KMS-11 (cell line): ENCODE measurements around the gene STRA6.

ENCODE experiments used
- H2AFZ ChIP-seq: fragments of 200-600 bp; sonication (generic); 2 replicates; pipeline ENCODE4 v1.6.1; 2016; ENCODE audit warnings: antibody characterized with exemption, mixed run types, low read depth
- H3K27ac ChIP-seq: fragments of 200-600 bp; sonication (generic); 2 replicates; pipeline ENCODE4 v1.6.1; 2016; ENCODE audit warnings: mild to moderate bottlenecking, mixed run types
- H3K27me3 ChIP-seq: fragments of 200-600 bp; sonication (generic); 2 replicates; pipeline ENCODE4 v1.6.1; 2017; ENCODE audit warnings: mild to moderate bottlenecking, low read depth, mixed run types, moderate library complexity; ENCODE audit not compliant: insufficient read depth
- H3K36me3 ChIP-seq: fragments of 200-600 bp; sonication (generic); 2 replicates; pipeline ENCODE4 v1.6.1; 2017; ENCODE audit warnings: mild to moderate bottlenecking, mixed run types; ENCODE audit not compliant: insufficient read depth
- H3K4me1 ChIP-seq: fragments of 200-600 bp; sonication (generic); 2 replicates; pipeline ENCODE4 v1.6.1; 2016; ENCODE audit warnings: mild to moderate bottlenecking, low read depth, mixed run types; ENCODE audit not compliant: poor library complexity, severe bottlenecking
- H3K4me2 ChIP-seq: fragments of 200-600 bp; sonication (generic); 2 replicates; pipeline ENCODE4 v1.7.0; 2016; ENCODE audit warnings: mild to moderate bottlenecking, mixed run types
- H3K4me3 ChIP-seq: fragments of 200-600 bp; sonication (generic); IDR thresholded peaks from 2 replicates; pipeline ENCODE4 v1.6.1; 2017; ENCODE audit warnings: low read depth, low read length, mixed read lengths; ENCODE audit not compliant: insufficient read depth
- H3K79me2 ChIP-seq: fragments of 200-600 bp; sonication (generic); 2 replicates; pipeline ENCODE4 v1.6.1; 2016; ENCODE audit warnings: low read depth, mixed run types; ENCODE audit not compliant: insufficient read depth
- H3K9ac ChIP-seq: fragments of 200-600 bp; sonication (generic); 2 replicates; pipeline ENCODE4 v1.6.1; 2016; ENCODE audit warnings: mild to moderate bottlenecking, mixed run types
- H4K20me1 ChIP-seq: fragments of 200-600 bp; sonication (generic); 2 replicates; pipeline ENCODE4 v1.6.1; 2016; ENCODE audit warnings: mild to moderate bottlenecking, mixed run types; ENCODE audit not compliant: insufficient read depth
- TF ChIP-seq, protein P1 (sequence below): fragments of 200-600 bp; sonication (generic); conservative IDR thresholded peaks from 2 replicates; pipeline ENCODE4 v1.6.1; 2017; ENCODE audit warnings: low read depth, mild to moderate bottlenecking, antibody characterized with exemption, low read length, moderate library complexity, mixed read lengths

Gene STRA6

DNA sequence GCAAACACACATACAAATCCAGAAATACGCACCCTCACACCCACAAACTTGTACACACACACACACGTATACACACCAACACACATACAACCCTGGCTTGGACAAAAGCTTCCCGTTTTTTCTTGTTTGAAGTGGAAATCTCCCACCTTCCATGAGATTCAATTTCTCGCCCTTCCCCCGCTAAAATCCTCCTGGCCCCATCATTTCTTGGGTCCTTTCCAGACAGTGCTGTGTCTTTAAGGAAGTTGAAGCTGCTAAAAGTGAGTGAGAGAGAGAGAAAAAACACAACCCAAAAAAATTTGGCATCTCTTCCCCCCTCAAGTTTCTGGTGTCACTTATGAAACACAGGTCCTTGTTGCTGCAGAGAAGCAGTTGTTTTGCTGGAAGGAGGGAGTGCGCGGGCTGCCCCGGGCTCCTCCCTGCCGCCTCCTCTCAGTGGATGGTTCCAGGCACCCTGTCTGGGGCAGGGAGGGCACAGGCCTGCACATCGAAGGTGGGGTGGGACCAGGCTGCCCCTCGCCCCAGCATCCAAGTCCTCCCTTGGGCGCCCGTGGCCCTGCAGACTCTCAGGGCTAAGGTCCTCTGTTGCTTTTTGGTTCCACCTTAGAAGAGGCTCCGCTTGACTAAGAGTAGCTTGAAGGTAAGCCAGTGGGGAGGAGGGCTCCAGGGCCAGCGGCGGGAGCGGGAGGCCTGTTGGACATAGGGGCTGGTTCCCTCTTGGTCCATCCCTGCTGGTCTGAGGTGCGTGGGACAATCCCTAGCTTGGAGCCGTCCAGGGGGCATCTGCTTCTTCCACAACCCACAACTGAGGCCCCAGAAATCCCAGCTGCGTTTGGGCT is 29.0 kb downstream of the STRA6 start, which contains the start of gene ISLR:
ISLR (plus strand) TSS at position 331 of the 839 bp plus-strand sequence. CDS start 1,149 bp downstream, outside the sequence.
- H3K36me3 ChIP-seq, result no peaks in the 10 kb centered on the region
- no peak within 1 kb of the TSS for H3K4me3 ChIP-seq
- no peaks in the 10 kb centered on the region for H3K4me1 ChIP-seq
- no peak within 1 kb of the TSS for H2AFZ ChIP-seq
- H3K27me3 ChIP-seq, result peaks cover 37% of the 10 kb centered on the region
- TF ChIP-seq, protein P1, sequence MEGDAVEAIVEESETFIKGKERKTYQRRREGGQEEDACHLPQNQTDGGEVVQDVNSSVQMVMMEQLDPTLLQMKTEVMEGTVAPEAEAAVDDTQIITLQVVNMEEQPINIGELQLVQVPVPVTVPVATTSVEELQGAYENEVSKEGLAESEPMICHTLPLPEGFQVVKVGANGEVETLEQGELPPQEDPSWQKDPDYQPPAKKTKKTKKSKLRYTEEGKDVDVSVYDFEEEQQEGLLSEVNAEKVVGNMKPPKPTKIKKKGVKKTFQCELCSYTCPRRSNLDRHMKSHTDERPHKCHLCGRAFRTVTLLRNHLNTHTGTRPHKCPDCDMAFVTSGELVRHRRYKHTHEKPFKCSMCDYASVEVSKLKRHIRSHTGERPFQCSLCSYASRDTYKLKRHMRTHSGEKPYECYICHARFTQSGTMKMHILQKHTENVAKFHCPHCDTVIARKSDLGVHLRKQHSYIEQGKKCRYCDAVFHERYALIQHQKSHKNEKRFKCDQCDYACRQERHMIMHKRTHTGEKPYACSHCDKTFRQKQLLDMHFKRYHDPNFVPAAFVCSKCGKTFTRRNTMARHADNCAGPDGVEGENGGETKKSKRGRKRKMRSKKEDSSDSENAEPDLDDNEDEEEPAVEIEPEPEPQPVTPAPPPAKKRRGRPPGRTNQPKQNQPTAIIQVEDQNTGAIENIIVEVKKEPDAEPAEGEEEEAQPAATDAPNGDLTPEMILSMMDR, result no peak
- H3K9ac ChIP-seq, result no peak within 1 kb of the TSS
- no peaks in the 10 kb centered on the region for H3K79me2 ChIP-seq
- H3K27ac ChIP-seq, result no peak within 1 kb of the TSS
- H3K4me2 ChIP-seq, result no peak within 1 kb of the TSS
- no peaks in the 10 kb centered on the region for H4K20me1 ChIP-seq

DNA sequence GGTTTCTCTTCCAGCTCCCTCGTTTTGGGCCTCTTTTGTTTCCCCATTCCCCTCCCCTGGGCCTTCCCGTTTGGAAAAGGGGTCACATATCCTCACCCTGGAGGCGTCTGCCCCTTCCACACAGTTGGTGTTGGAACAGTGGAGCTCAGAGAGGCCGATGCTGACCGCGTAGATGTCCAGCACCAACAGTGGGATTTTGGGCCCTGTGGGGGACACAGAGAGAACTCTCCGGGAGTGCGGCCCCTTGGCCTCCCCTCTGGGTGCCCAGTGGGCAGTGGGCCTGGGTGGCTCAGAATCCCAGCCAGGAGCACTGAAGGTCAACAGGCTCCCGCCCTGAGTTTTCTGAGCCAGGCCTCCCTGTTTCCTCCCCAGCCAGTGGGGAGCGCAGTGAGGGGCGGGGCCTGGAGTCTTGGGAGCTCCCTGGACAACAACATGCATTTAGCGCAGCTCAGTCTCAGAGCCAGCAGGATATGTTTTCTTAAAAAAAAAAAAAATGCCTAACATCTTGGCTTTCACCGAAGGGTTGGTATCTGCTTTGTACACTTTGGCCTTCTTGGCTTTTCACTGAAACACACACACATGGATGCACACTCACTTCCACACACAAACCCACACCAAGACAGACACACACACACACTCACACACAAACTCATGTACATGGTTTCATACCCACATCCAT is 29.7 kb downstream of the STRA6 start:
- Histone ChIP-seq H3K27me3 (peaks cover 37% of the 10 kb centered on the region), H2AFZ (no peak overlapping the region)

DNA sequence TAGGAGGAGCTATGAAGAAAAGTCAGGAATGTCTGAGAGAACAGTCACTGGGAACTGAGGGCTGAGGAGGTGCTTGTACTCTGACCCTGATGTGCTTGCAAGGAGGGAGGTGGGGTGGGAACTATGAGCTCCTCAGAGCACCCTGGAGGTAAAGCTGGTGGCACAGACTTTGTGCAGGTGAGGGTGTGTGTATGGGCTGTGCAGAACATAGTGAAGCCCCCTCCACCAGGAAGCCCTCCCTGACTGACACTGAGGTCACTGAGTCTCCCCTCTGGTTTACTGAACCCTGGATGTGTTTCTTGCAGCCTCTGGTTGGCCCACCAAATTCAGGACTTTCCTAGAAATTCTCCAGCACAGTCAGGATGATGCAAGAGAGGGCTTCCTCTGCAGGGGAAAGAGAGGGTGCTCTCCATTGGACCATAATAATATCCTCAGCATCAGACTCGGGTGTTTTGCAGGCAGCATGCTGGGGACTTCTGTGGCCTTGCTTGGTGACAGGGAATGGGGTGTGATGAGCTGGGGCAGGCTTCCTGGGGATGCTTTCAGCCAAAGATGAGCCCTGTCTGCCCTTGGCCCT is 30.5 kb downstream of the STRA6 start:
- H3K27me3 ChIP-seq, result peaks cover 37% of the 10 kb centered on the region
- TF ChIP-seq, protein P1, result no peak
- H3K36me3 ChIP-seq, result no peaks in the 10 kb centered on the region
- no peaks in the 10 kb centered on the region for H3K4me1 ChIP-seq
- no peak overlapping the region for H3K9ac ChIP-seq
- no peak overlapping the region for H2AFZ ChIP-seq
- no peak overlapping the region for H3K27ac ChIP-seq
- no peak overlapping the region for H3K4me2 ChIP-seq
- no peaks in the 10 kb centered on the region for H4K20me1 ChIP-seq
- no peak overlapping the region for H3K4me3 ChIP-seq
- no peaks in the 10 kb centered on the region for H3K79me2 ChIP-seq

More for the DNA sequence above, 29.7 kb downstream of the STRA6 start:
- H3K4me3 ChIP-seq, result no peak overlapping the region
- H3K36me3 ChIP-seq, result no peaks in the 10 kb centered on the region
- no peaks in the 10 kb centered on the region for H4K20me1 ChIP-seq
- TF ChIP-seq, protein P1, result no peak
- no peak overlapping the region for H3K27ac ChIP-seq
- no peaks in the 10 kb centered on the region for H3K4me1 ChIP-seq
- H3K79me2 ChIP-seq, result no peaks in the 10 kb centered on the region
- no peak overlapping the region for H3K9ac ChIP-seq
- H3K4me2 ChIP-seq, result no peak overlapping the region

DNA sequence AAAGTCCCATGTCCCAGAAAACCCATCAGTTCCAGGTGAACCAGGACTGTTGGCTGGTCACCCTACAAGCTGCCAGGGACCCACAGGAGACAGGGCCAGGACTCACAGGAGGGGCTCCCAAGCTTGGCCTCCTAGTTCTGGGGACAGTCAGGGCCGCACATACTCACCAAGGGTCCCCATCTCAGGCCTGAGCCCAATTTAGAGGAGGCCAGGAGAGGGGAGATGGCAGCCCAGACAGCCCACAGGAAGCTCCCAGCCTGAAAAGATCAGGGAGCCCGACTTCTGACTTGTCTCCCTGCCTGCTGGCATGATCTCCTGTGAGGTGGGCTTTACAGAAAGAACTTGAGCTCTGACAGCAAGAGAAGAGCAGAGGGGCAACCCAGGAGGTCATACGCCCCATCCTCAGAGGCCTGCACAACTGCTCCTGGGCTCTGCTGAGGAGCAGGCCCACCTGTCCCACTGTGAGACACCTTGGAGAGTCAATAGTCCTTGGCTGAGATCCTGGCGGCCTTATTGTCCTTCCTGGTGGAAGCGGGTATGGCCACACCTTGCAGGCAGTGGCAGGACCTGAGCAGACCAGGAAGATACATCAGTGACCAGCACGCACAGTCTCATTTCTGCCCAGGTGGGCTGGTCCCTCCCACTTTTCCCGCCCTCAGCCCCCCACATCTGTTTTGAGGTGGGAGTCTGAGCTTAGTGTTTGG is 31.6 kb downstream of the STRA6 start:
- peaks cover 30% of the 10 kb centered on the region for H3K27me3 ChIP-seq
- TF ChIP-seq, protein P1, result no peak
- no peaks in the 10 kb centered on the region for H3K36me3 ChIP-seq
- no peak overlapping the region for H3K4me3 ChIP-seq
- H3K79me2 ChIP-seq, result no peaks in the 10 kb centered on the region
- no peak overlapping the region for H3K9ac ChIP-seq
- H3K4me1 ChIP-seq, result no peaks in the 10 kb centered on the region
- H2AFZ ChIP-seq, result no peak overlapping the region
- no peak overlapping the region for H3K4me2 ChIP-seq
- no peaks in the 10 kb centered on the region for H4K20me1 ChIP-seq
- H3K27ac ChIP-seq, result no peak overlapping the region
